ENCODE data around the gene SIPA1L2.

The SIPA1L2 gene

DNA sequence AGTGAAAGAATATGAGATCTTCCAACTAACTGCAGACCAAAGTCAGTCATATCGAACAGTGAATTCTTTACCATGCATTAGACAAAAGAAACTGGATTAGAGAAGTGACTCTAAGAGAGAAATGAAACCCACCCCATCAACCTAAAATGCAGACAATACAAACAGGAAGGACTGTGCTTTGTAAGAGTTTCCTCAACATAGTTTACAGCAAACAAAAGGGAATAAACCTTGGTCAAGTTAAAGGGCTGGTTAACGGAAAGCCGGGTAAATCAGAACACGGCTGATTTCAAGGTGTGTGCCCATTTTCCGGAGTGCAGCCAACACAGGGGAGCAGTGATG, 39.2 kb downstream of the SIPA1L2 start:
- H4K20me1 ChIP-seq (ENCODE audit: insufficient read depth), result no peaks in the 10 kb centered on the region
- H3K9ac ChIP-seq, result no peak overlapping the region
- no peak overlapping the region for H3K4me3 ChIP-seq (IDR thresholded peaks at IDR 0.05; ENCODE audit: insufficient read depth, low read depth, low read length)
- H3K4me1 ChIP-seq (ENCODE audit: low read depth, poor library complexity, severe bottlenecking), result peaks cover 1% of the 10 kb centered on the region
- H3K27me3 ChIP-seq (ENCODE audit: insufficient read depth, low read depth), result no peaks in the 10 kb centered on the region; the same call in 1 of the 2 replicates
- no peak overlapping the region for H3K27ac ChIP-seq
- no peaks in the 10 kb centered on the region for H3K36me3 ChIP-seq (ENCODE audit: insufficient read depth)
- H2AFZ ChIP-seq (ENCODE audit: low read depth), result no peak overlapping the region
- no peak overlapping the region for H3K4me2 ChIP-seq
- H3K79me2 ChIP-seq (ENCODE audit: insufficient read depth, low read depth), result no peaks in the 10 kb centered on the region
- TF ChIP-seq, protein P1, sequence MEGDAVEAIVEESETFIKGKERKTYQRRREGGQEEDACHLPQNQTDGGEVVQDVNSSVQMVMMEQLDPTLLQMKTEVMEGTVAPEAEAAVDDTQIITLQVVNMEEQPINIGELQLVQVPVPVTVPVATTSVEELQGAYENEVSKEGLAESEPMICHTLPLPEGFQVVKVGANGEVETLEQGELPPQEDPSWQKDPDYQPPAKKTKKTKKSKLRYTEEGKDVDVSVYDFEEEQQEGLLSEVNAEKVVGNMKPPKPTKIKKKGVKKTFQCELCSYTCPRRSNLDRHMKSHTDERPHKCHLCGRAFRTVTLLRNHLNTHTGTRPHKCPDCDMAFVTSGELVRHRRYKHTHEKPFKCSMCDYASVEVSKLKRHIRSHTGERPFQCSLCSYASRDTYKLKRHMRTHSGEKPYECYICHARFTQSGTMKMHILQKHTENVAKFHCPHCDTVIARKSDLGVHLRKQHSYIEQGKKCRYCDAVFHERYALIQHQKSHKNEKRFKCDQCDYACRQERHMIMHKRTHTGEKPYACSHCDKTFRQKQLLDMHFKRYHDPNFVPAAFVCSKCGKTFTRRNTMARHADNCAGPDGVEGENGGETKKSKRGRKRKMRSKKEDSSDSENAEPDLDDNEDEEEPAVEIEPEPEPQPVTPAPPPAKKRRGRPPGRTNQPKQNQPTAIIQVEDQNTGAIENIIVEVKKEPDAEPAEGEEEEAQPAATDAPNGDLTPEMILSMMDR (conservative IDR thresholded peaks at IDR 0.05; ENCODE audit: low read depth, low read length), result no peak

DNA sequence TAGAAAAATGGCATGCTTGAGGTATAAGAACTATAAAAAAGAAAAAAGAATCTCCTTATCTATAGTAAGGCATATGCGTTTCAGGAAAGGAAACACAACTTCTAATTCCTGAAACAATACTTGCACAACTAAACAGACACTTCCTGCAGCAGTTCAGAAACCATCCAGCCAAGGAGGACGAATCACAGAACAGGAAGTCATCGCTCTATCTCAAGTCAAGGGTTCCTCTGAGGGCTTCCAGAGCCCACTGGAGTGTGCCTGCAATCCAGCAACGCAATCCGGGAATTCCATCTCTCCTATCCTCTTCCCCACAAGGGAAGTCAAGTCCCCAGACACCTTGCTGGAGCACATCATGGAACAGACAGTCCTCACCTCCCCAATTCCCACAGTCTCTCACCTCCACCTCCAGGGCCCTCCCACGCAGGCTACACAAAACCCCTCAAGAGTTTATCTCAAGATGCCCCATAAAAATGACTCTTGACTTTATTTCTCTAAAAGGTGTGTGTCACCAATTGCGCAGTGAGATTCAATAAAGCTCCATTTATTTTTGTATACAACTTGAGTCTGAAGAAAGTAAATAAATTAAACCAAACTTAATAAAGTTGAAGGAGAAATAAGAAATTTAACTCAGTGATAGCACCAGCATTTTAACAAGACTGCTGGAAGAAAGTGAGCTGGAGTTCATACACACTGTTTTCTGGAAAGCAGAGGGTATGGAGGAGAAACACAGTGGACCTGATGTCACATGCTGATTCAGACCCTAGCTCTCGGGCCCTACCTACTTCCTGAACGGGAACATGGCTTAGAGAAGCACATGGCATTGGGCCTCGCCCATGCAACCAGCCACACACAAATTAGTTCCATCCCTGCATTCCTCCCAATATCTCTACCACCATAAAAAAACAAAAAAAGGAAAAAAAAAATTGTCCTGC, 39.9 kb downstream of the SIPA1L2 start:
- Histone ChIP-seq H4K20me1 (ENCODE audit: insufficient read depth) (no peaks in the 10 kb centered on the region), H3K4me1 (ENCODE audit: low read depth, poor library complexity, severe bottlenecking) (no peaks in the 10 kb centered on the region), H3K36me3 (ENCODE audit: insufficient read depth) (no peaks in the 10 kb centered on the region), H3K27me3 (ENCODE audit: insufficient read depth, low read depth) (no peaks in the 10 kb centered on the region), H3K79me2 (ENCODE audit: insufficient read depth, low read depth) (no peaks in the 10 kb centered on the region), H3K4me2 (no peak overlapping the region), H3K27ac (no peak overlapping the region), H2AFZ (ENCODE audit: low read depth) (no peak overlapping the region), H3K9ac (no peak overlapping the region), H3K4me3 (IDR thresholded peaks at IDR 0.05; ENCODE audit: insufficient read depth, low read depth, low read length) (no peak overlapping the region)
- TF ChIP-seq, protein P1 (conservative IDR thresholded peaks at IDR 0.05; ENCODE audit: low read depth, low read length), result no peak

DNA sequence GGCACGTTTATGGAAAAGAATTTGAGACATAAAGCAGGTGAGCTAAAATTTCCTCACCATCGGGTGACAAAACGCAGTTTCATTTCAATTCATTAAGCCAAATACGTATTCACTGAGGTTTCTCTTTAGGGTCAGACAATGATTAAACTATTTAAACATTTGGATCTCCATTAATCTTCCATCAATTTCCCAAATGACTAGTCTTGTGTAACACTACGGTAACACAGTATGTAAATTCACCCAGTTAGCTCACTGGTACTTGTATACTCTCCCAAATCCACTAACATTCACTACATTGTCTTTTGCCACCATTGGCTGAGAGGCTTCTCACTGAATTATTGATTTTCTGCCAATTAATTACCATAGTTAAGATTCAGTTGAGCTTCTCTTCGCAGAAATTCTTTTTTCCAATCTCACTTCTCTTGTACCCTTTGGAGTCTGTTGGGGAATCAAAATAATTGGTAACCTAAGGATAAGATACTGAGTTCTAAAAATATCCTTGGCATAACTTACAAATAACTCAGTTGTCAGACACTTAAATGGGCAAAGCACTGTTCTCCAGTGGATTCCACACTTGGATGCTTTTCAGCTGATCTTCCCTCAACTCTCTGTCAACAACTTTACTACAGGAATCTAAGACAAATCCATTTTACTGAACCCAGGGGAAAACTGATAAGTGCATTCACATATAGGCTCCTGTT, 40.7 kb downstream of the SIPA1L2 start:
- TF ChIP-seq, protein P1 (conservative IDR thresholded peaks at IDR 0.05; ENCODE audit: low read depth, low read length), result no peak
- Histone ChIP-seq H3K4me1 (ENCODE audit: low read depth, poor library complexity, severe bottlenecking) (no peaks in the 10 kb centered on the region), H3K9ac (no peak overlapping the region), H3K4me3 (IDR thresholded peaks at IDR 0.05; ENCODE audit: insufficient read depth, low read depth, low read length) (no peak overlapping the region), H2AFZ (ENCODE audit: low read depth) (no peak overlapping the region), H4K20me1 (ENCODE audit: insufficient read depth) (no peaks in the 10 kb centered on the region), H3K79me2 (ENCODE audit: insufficient read depth, low read depth) (no peaks in the 10 kb centered on the region), H3K27ac (no peak overlapping the region), H3K4me2 (no peak overlapping the region), H3K27me3 (ENCODE audit: insufficient read depth, low read depth) (no peaks in the 10 kb centered on the region), H3K36me3 (ENCODE audit: insufficient read depth) (no peaks in the 10 kb centered on the region)

DNA sequence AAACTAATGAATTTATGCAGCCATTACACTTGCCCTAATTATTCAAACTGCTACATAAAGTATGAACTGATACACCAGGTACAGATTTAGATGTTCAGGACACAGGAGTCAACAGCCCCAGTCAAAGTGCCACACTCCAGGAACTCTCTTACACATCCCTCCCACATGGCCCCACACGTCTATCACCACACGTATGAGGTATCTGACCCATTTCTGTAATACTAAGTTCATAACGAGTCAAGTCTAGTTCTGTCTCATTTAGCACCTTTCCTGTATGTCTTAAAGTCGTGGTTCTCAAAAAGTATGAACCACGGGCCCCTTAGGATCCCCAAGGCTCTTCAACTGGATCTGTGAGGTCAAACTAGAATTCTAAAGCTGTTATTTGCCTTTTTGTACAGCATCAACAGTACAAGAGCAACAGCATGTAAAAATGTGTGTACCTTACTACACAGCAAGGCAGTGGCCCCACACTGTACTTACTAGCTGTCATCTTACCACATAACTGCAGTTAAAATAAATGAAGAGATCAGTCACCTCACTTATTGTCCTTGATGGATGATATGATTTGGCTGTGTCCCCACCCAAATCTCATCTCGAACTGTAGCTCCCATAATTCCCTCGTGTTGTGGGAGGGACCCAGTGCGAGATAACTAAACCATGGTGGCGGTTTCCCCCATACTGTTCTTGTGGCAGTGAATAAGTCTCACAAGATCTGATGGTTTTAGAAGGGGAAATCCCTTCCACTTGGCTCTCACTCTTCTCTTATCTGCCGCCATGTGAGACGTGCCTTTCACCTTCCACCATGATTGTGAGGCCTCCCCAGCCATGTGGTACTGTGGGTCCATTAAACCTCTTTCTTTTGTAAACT, 42.6 kb downstream of the SIPA1L2 start:
- Histone ChIP-seq H4K20me1 (ENCODE audit: insufficient read depth) (no peaks in the 10 kb centered on the region), H3K4me2 (no peak overlapping the region), H3K27ac (no peak overlapping the region), H2AFZ (ENCODE audit: low read depth) (no peak overlapping the region), H3K79me2 (ENCODE audit: insufficient read depth, low read depth) (no peaks in the 10 kb centered on the region), H3K9ac (no peak overlapping the region), H3K4me3 (IDR thresholded peaks at IDR 0.05; ENCODE audit: insufficient read depth, low read depth, low read length) (no peak overlapping the region), H3K36me3 (ENCODE audit: insufficient read depth) (no peaks in the 10 kb centered on the region), H3K27me3 (ENCODE audit: insufficient read depth, low read depth) (no peaks in the 10 kb centered on the region), H3K4me1 (ENCODE audit: low read depth, poor library complexity, severe bottlenecking) (no peaks in the 10 kb centered on the region)
- TF ChIP-seq, protein P1 (conservative IDR thresholded peaks at IDR 0.05; ENCODE audit: low read depth, low read length), result no peak

Measured in KMS-11 (cell line).